H1 (cell line): Measurements from ENCODE around the gene OSBPL2. TPM values are rescaled to one million over a fixed set of nuclear protein-coding genes. Genes with fewer than 3 reads are reported as not detected.
A peak's percentile ranks its signal among the peaks of the same experiment; 100 is the strongest.

Experiments
- CTCF ChIA-PET: fragments of 300-600 bp; sonication (Branson Sonifier 250); formaldehyde crosslinking; loops from one replicate; lab custom pipeline; 2021; ENCODE audit not compliant: partially characterized antibody; lab: Charles Lee
- POLR2A ChIA-PET: fragments of 300-600 bp; sonication (Branson Sonifier 250); formaldehyde crosslinking; loops from one replicate; lab custom pipeline; 2021; ENCODE audit warnings: inconsistent platforms; ENCODE audit not compliant: partially characterized antibody; lab: Charles Lee
- DNase-seq, 2 experiments: peaks; one replicate each; pipeline versions ENCODE4 v3.0.0 to v3.0.0-alpha.2; 2010 to 2022; ENCODE audit warnings: low spot score in 2 of 2, low read depth in 1 of 2, mixed read lengths in 1 of 2
- FAIRE-seq: peaks from 2 replicates; lab custom pipeline; 2011; peaks lifted over from hg19 to GRCh38; lab: Jason Lieb, UNC
- H2AFZ ChIP-seq: 2 replicates; pipeline ENCODE4 v1.8.1; 2012; ENCODE audit warnings: low read length, inconsistent platforms
- H2AK5ac ChIP-seq: 2 replicates; pipeline ENCODE4 v1.6.1; 2013; ENCODE audit warnings: low read depth, low read length
- H2BK120ac ChIP-seq: replicated peaks from 2 replicates; pipeline ENCODE3; 2013; ENCODE audit warnings: low read depth, low read length, inconsistent platforms
- H2BK12ac ChIP-seq: 2 replicates; pipeline ENCODE4 v1.6.1; 2013; ENCODE audit warnings: low read depth, low read length
- H2BK15ac ChIP-seq: 2 replicates; pipeline ENCODE4 v1.6.1; 2013; ENCODE audit warnings: low read length
- H2BK20ac ChIP-seq: 2 replicates; pipeline ENCODE4 v1.6.1; 2013; ENCODE audit warnings: low read length
- H2BK5ac ChIP-seq: 2 replicates; pipeline ENCODE4 v1.6.1; 2013; ENCODE audit warnings: low read depth, low read length
- H3K14ac ChIP-seq: 2 replicates; pipeline ENCODE4 v1.6.1; 2013; ENCODE audit warnings: inconsistent platforms; ENCODE audit not compliant: insufficient read length
- H3K18ac ChIP-seq: 2 replicates; pipeline ENCODE4 v1.6.1; 2013; ENCODE audit warnings: low read length; ENCODE audit errors: extremely low read depth
- H3K23ac ChIP-seq: 2 replicates; pipeline ENCODE4 v1.6.1; 2013; ENCODE audit warnings: inconsistent platforms; ENCODE audit not compliant: insufficient read length
- H3K23me2 ChIP-seq: 2 replicates; pipeline ENCODE4 v1.6.1; 2013; ENCODE audit warnings: low read depth, low read length
- H3K27ac ChIP-seq: 2 replicates; pipeline ENCODE4 v1.6.1; 2011; ENCODE audit warnings: low read depth, low read length, inconsistent platforms
- H3K27me3 ChIP-seq, 4 experiments: replicated peaks in 1 of 4; 1 replicate in 1 of 4; 2 replicates in 3 of 4; pipeline versions ENCODE4 v1.6.1 to v1.8.1; 2011 to 2013; ENCODE audit warnings: low read length in 3 of 4, mild to moderate bottlenecking in 3 of 4, inconsistent platforms in 2 of 4, mixed read lengths in 2 of 4, moderate library complexity in 1 of 4; ENCODE audit not compliant: control insufficient read depth in 3 of 4, insufficient read depth in 3 of 4; ENCODE audit errors: extremely low read depth in 1 of 4
- H3K36me3 ChIP-seq, 4 experiments: 2 replicates each; pipeline versions ENCODE4 v1.6.1 to v1.8.1; 2011 to 2013; ENCODE audit warnings: mild to moderate bottlenecking in 4 of 4, low read length in 3 of 4, moderate library complexity in 2 of 4, control low read depth in 1 of 4, inconsistent platforms in 1 of 4; ENCODE audit not compliant: insufficient read depth in 4 of 4, control insufficient read depth in 2 of 4
- H3K4ac ChIP-seq: replicated peaks from 2 replicates; pipeline ENCODE3; 2013; ENCODE audit warnings: low read length, low read depth, mixed read lengths, inconsistent platforms; ENCODE audit not compliant: insufficient read length
- H3K4me1 ChIP-seq, 4 experiments: replicated peaks in 1 of 4; 1 replicate in 1 of 4; 2 replicates in 3 of 4; pipeline versions ENCODE4 v1.6.1 to v1.8.1; 2011 to 2013; ENCODE audit warnings: low read length in 3 of 4, inconsistent platforms in 2 of 4, mixed read lengths in 1 of 4; ENCODE audit not compliant: insufficient read depth in 4 of 4, control insufficient read depth in 3 of 4
- H3K4me2 ChIP-seq, 2 experiments: 2 replicates each; pipeline versions ENCODE4 v1.6.1 to v1.8.1; 2011 to 2013; ENCODE audit warnings: low read depth in 2 of 2, low read length in 2 of 2, control low read depth in 1 of 2, inconsistent platforms in 1 of 2, mild to moderate bottlenecking in 1 of 2; ENCODE audit not compliant: insufficient read depth in 1 of 2
- H3K4me3 ChIP-seq, 4 experiments: fragments of 200-600, 300-600 bp in 1 of 4; sonication (generic), shearing (Covaris generic), sonication (Bioruptor Twin) in 1 of 4; 2 replicates each; pipeline versions ENCODE4 v1.5.1 to v1.8.1; 2011 to 2016; ENCODE audit warnings: low read length in 4 of 4, low read depth in 3 of 4, control low read depth in 2 of 4, inconsistent platforms in 2 of 4, mild to moderate bottlenecking in 2 of 4, mixed read lengths in 1 of 4, moderate library complexity in 1 of 4; ENCODE audit not compliant: insufficient read depth in 2 of 4; ENCODE audit errors: extremely low read depth in 1 of 4
- H3K56ac ChIP-seq: replicated peaks from 2 replicates; pipeline ENCODE3; 2013; ENCODE audit warnings: low read depth, mild to moderate bottlenecking, mixed read lengths, low read length, inconsistent platforms; ENCODE audit not compliant: insufficient read length
- H3K79me1 ChIP-seq: 2 replicates; pipeline ENCODE4 v1.6.1; 2013; ENCODE audit warnings: low read depth, low read length, control low read depth
- H3K79me2 ChIP-seq, 2 experiments: 2 replicates each; pipeline versions ENCODE4 v1.6.1 to v1.8.1; 2012 to 2013; ENCODE audit warnings: low read length in 2 of 2, mild to moderate bottlenecking in 2 of 2, inconsistent platforms in 1 of 2; ENCODE audit not compliant: insufficient read depth in 2 of 2, control insufficient read depth in 1 of 2
- H3K9ac ChIP-seq, 4 experiments: replicated peaks in 1 of 4; 1 replicate in 1 of 4; 2 replicates in 3 of 4; pipeline versions ENCODE4 v1.6.1 to v1.8.1; 2011 to 2013; ENCODE audit warnings: low read depth in 3 of 4, low read length in 3 of 4, control low read depth in 2 of 4, mild to moderate bottlenecking in 2 of 4, moderate library complexity in 2 of 4, inconsistent platforms in 1 of 4; ENCODE audit errors: extremely low read depth in 1 of 4
- H3K9me3 ChIP-seq, 2 experiments: 2 replicates each; pipeline versions ENCODE4 v1.6.1 to v1.8.1; 2012 to 2013; ENCODE audit warnings: mild to moderate bottlenecking in 2 of 2, moderate library complexity in 2 of 2, control low read depth in 1 of 2, inconsistent platforms in 1 of 2, low read depth in 1 of 2, low read length in 1 of 2, mixed read lengths in 1 of 2; ENCODE audit not compliant: insufficient read depth in 2 of 2
- H4K20me1 ChIP-seq, 2 experiments: replicated peaks in 1 of 2; 2 replicates each; pipeline versions ENCODE3 to v1.8.1; 2011 to 2013; ENCODE audit warnings: inconsistent platforms in 2 of 2, low read length in 2 of 2, mild to moderate bottlenecking in 1 of 2; ENCODE audit not compliant: insufficient read depth in 2 of 2, control insufficient read depth in 1 of 2
- H4K5ac ChIP-seq: 2 replicates; pipeline ENCODE4 v1.6.1; 2013; ENCODE audit warnings: low read length, low read depth, mixed read lengths, inconsistent platforms; ENCODE audit not compliant: insufficient read length
- H4K8ac ChIP-seq: 2 replicates; pipeline ENCODE4 v1.8.0; 2013; ENCODE audit warnings: mild to moderate bottlenecking, moderate library complexity, low read length, inconsistent platforms; ENCODE audit not compliant: insufficient read depth; ENCODE audit errors: extremely low read depth
- H4K91ac ChIP-seq: replicated peaks from 2 replicates; pipeline ENCODE3; 2013; ENCODE audit warnings: low read length, mixed read lengths, inconsistent platforms; ENCODE audit not compliant: insufficient read length
- CBX5 ChIP-seq: fragments of 300-800, 300-1000 bp; sonication (generic); IDR thresholded peaks from 2 replicates; pipeline ENCODE4 v1.7.1; 2016; ENCODE audit warnings: antibody characterized with exemption, low read length, low read depth
- CHD1 ChIP-seq: IDR thresholded peaks from 2 replicates; pipeline ENCODE4 v1.6.1; 2012; ENCODE audit warnings: low read depth, low read length, improper control_type of control experiment
- E2F6 ChIP-seq: IDR thresholded peaks from 2 replicates; pipeline ENCODE4 v1.6.1; 2012; ENCODE audit warnings: inconsistent platforms
- EZH2 ChIP-seq: fragments of 200-600 bp; sonication (generic); IDR thresholded peaks from 2 replicates; pipeline ENCODE4 v1.7.1; 2012; ENCODE audit warnings: low read depth, mild to moderate bottlenecking, moderate library complexity, low read length, inconsistent platforms; ENCODE audit not compliant: severe bottlenecking
- NRF1 ChIP-seq: IDR thresholded peaks from 2 replicates; pipeline ENCODE4 v1.6.1; 2011; ENCODE audit warnings: mild to moderate bottlenecking, low read depth, low read length, improper control_type of control experiment
- RFX5 ChIP-seq: IDR thresholded peaks from 2 replicates; pipeline ENCODE4 v1.6.1; 2011; ENCODE audit warnings: low read depth, low read length, improper control_type of control experiment, borderline replicate concordance
- RNF2 ChIP-seq: fragments of 200-900, 300-1000 bp; sonication (generic); IDR thresholded peaks from 2 replicates; pipeline ENCODE4 v1.7.1; 2016; ENCODE audit warnings: borderline replicate concordance, low read depth, mild to moderate bottlenecking, antibody characterized with exemption, low read length; ENCODE audit not compliant: poor library complexity, severe bottlenecking; ENCODE audit errors: missing control alignments
- SIRT6 ChIP-seq: IDR thresholded peaks from one replicate; pipeline ENCODE4 v1.7.1; 2012; ENCODE audit warnings: low read length, inconsistent platforms
- SIX5 ChIP-seq: IDR thresholded peaks from 2 replicates; pipeline ENCODE4 v1.6.1; 2011; ENCODE audit warnings: mild to moderate bottlenecking, low read depth, low read length
- TAF7 ChIP-seq: optimal IDR thresholded peaks from 2 replicates; pipeline ENCODE3; 2011; ENCODE audit warnings: low read depth, mild to moderate bottlenecking, inconsistent platforms, low read length, moderate library complexity, borderline replicate concordance
- YY1 ChIP-seq: IDR thresholded peaks from 2 replicates; pipeline ENCODE4 v1.6.1; 2011; ENCODE audit warnings: low read depth, mild to moderate bottlenecking, low read length
- WGBS, 2 experiments: shearing (Covaris generic) in 1 of 2; methylation state at CpG; one replicate each; pipeline versions ENCODE4 v1.1.6 to v1.1.7; 2013 to 2015; ENCODE audit warnings: low lambda C conversion rate in 2 of 2, mixed read lengths in 2 of 2, inconsistent platforms in 1 of 2, low coverage in 1 of 2, missing lambda C conversion rate in 1 of 2; ENCODE audit not compliant: insufficient replicate concordance in 2 of 2, insufficient coverage in 1 of 2, insufficient read length in 1 of 2; ENCODE audit errors: extremely low coverage in 1 of 2, missing lambda C conversion rate in 1 of 2; 5-methylcytosine and 5-hydroxymethylcytosine counted together
- polyA plus RNA-seq, 7 experiments: library from polyadenylated mRNA; depleted of rRNA in 3 of 7; stranded (reverse) in 5 of 7; unstranded in 2 of 7; fragments of >200 nt in 5 of 7; fragments of 200-250 nt in 2 of 7; gene quantifications; 1 replicate in 5 of 7; 2 replicates in 1 of 7; 4 replicates in 1 of 7; pipeline versions ENCODE4 v1.2.1 to v1.2.3, GENCODE V29; 2011 to 2013; ENCODE audit warnings: missing spikeins in 2 of 7, mixed read lengths in 2 of 7
- total RNA-seq: library from RNA; stranded (reverse); fragmentation: NEBNext Ultra II Directional; extraction: Animal tissue kit (Norgen Biotek cat#: 25700); gene quantifications from 2 replicates; pipeline ENCODE4 v1.2.1, GENCODE V29; 2021

OSBPL2 gene
- total and polyA plus RNA-seq, 2 of the 8 experiments (the other 6 are each of a cell fraction or from before 2014, with no cell fraction given): 11.7 to 42.4 TPM

GRCh38 chr20:62191781-62192559 lies 46.4 kb upstream of the OSBPL2 start:
- no peak overlapping the region for H2AK5ac ChIP-seq
- H4K8ac ChIP-seq: peak overlapping the region; percentile 11; the same call in 1 of the 2 replicates
- 0 out of 2 replicates have a peak, but pooled peaks cover under 1% of the 10 kb centered on the region for H3K79me1 ChIP-seq
- H3K9ac ChIP-seq: no peak overlapping the region
- no peak overlapping the region for H2BK20ac ChIP-seq
- H4K91ac ChIP-seq: no peak overlapping the region
- peaks cover 0 to 14% of the 10 kb centered on the region in 2 experiments; a peak in 1 of 4 replicates for H3K79me2 ChIP-seq
- POLR2A ChIA-PET: interaction anchor here (0.6 to 1.3 kb wide), 4 partner anchors 9 to 70 kb away, joined by 3 to 4 read pairs (median 4); partner anchors contain the start of genes LSM14B, MTG2 and OSBPL2
- H3K4me3 ChIP-seq: no peak overlapping the region
- no peak overlapping the region for H3K4ac ChIP-seq
- H2AFZ ChIP-seq: no peak overlapping the region
- WGBS, 2 experiments: 89% methylated on average over 14 of the region's 14 CpGs; no CpG with 5 or more reads in 1 of the 2 experiments
- CTCF ChIA-PET: interaction anchor here (1.0 to 2.7 kb wide), 5 partner anchors 14 to 181 kb away, joined by 3 to 9 read pairs (median 6); no protein-coding TSS in a partner anchor
- no peak overlapping the region for H2BK12ac ChIP-seq
- H3K18ac ChIP-seq: no peak overlapping the region
- H3K4me1 ChIP-seq: no peaks in the 10 kb centered on the region
- no peaks in the 10 kb centered on the region for H3K23me2 ChIP-seq
- H2BK120ac ChIP-seq: no peak overlapping the region
- H4K20me1 ChIP-seq: peaks cover 4 to 5% of the 10 kb centered on the region in 2 experiments
- DNase-seq (no peak), FAIRE-seq (no peak)
- H3K56ac ChIP-seq: no peak overlapping the region
- H3K27me3 ChIP-seq: no peaks in the 10 kb centered on the region
- no peak overlapping the region for H4K5ac ChIP-seq
- no peak overlapping the region for H3K14ac ChIP-seq
- no peaks in the 10 kb centered on the region for H3K9me3 ChIP-seq
- H3K36me3 ChIP-seq: no peaks in the 10 kb centered on the region; a peak in 2 of 8 replicates
- H3K23ac ChIP-seq: no peak overlapping the region
- no peak overlapping the region for H2BK5ac ChIP-seq
- no peak overlapping the region for H3K27ac ChIP-seq
- H3K4me2 ChIP-seq: no peak overlapping the region
- no peak overlapping the region for H2BK15ac ChIP-seq
- TF ChIP-seq NRF1 (no peak), YY1 (no peak), EZH2 (no peak), SIRT6 (no peak), TAF7 (no peak), CHD1 (no peak), SIX5 (no peak), RFX5 (no peak), RNF2 (no peak), CBX5 (no peak), E2F6 (no peak)
